Mesenchymal stem cell (in vitro differentiated cells and primary cell): Measurements from ENCODE around the gene HS1BP3.

ENCODE experiments used
- DNase-seq: peaks from one replicate; pipeline ENCODE4 v3.0.0-alpha.2; 2013
- H2AFZ ChIP-seq: one replicate; pipeline ENCODE4 v1.6.1; 2013; ENCODE audit warnings: low read depth, mild to moderate bottlenecking, control low read depth, inconsistent platforms, low read length, moderate library complexity
- H2AK5ac ChIP-seq: 2 replicates; pipeline ENCODE4 v1.6.1; 2013; ENCODE audit warnings: low read length, moderate library complexity, mild to moderate bottlenecking, inconsistent platforms; ENCODE audit not compliant: severe bottlenecking
- H2BK120ac ChIP-seq: one replicate; pipeline ENCODE4 v1.6.1; 2013; ENCODE audit warnings: low read depth, mild to moderate bottlenecking, inconsistent platforms, low read length, moderate library complexity
- H2BK12ac ChIP-seq, 2 experiments: one replicate each; pipeline ENCODE4 v1.6.1; 2013; ENCODE audit warnings: inconsistent platforms in 2 of 2, low read length in 2 of 2, mild to moderate bottlenecking in 2 of 2, moderate library complexity in 2 of 2, control low read depth in 1 of 2
- H2BK15ac ChIP-seq: one replicate; pipeline ENCODE4 v1.6.1; 2013; ENCODE audit warnings: mild to moderate bottlenecking, low read depth, inconsistent platforms; ENCODE audit not compliant: poor library complexity, severe bottlenecking
- H2BK5ac ChIP-seq: 2 replicates; pipeline ENCODE4 v1.6.1; 2013; ENCODE audit warnings: low read depth, mild to moderate bottlenecking, low read length, control low read depth, inconsistent platforms; ENCODE audit not compliant: poor library complexity, severe bottlenecking
- H3K14ac ChIP-seq, 2 experiments: one replicate each; pipeline ENCODE4 v1.6.1; 2013; ENCODE audit warnings: inconsistent platforms in 2 of 2, low read length in 2 of 2, control low read depth in 1 of 2, mild to moderate bottlenecking in 1 of 2, moderate library complexity in 1 of 2
- H3K18ac ChIP-seq, 2 experiments: one replicate each; pipeline ENCODE4 v1.6.1; 2013; ENCODE audit warnings: inconsistent platforms in 2 of 2, low read length in 2 of 2, control low read depth in 1 of 2, low read depth in 1 of 2, mild to moderate bottlenecking in 1 of 2
- H3K23ac ChIP-seq, 2 experiments: one replicate each; pipeline ENCODE4 v1.6.1; 2013; ENCODE audit warnings: inconsistent platforms in 2 of 2, low read length in 2 of 2, mild to moderate bottlenecking in 2 of 2, moderate library complexity in 2 of 2, control low read depth in 1 of 2
- H3K27ac ChIP-seq: 2 replicates; pipeline ENCODE4 v1.5.1; 2013; ENCODE audit warnings: mild to moderate bottlenecking, moderate library complexity, low read length, control low read depth, inconsistent platforms; ENCODE audit not compliant: poor library complexity, severe bottlenecking
- H3K27me3 ChIP-seq, 2 experiments: 2 replicates each; pipeline versions ENCODE4 v1.6.1 to v1.7.0; 2013; ENCODE audit warnings: low read length in 2 of 2, mild to moderate bottlenecking in 2 of 2, moderate library complexity in 2 of 2, control low read depth in 1 of 2, inconsistent platforms in 1 of 2; ENCODE audit not compliant: control insufficient read depth in 1 of 2, insufficient read depth in 1 of 2
- H3K36me3 ChIP-seq, 2 experiments: 2 replicates each; pipeline versions ENCODE4 v1.6.1 to v1.7.0; 2013; ENCODE audit warnings: low read length in 2 of 2, control low read depth in 1 of 2, inconsistent platforms in 1 of 2, low read depth in 1 of 2, mild to moderate bottlenecking in 1 of 2; ENCODE audit not compliant: insufficient read depth in 2 of 2, control insufficient read depth in 1 of 2
- H3K4ac ChIP-seq, 2 experiments: one replicate each; pipeline ENCODE4 v1.6.1; 2013; ENCODE audit warnings: inconsistent platforms in 2 of 2, low read length in 2 of 2, mild to moderate bottlenecking in 2 of 2, moderate library complexity in 2 of 2, control low read depth in 1 of 2, low read depth in 1 of 2
- H3K4me1 ChIP-seq: 2 replicates; pipeline ENCODE4 v1.6.1; 2013; ENCODE audit warnings: low read depth, low read length, control low read depth; ENCODE audit not compliant: control insufficient read depth, insufficient read depth
- H3K4me2 ChIP-seq: 2 replicates; pipeline ENCODE4 v1.6.1; 2013; ENCODE audit warnings: low read length, mild to moderate bottlenecking, inconsistent platforms; ENCODE audit not compliant: poor library complexity, severe bottlenecking
- H3K4me3 ChIP-seq, 2 experiments: 2 replicates each; pipeline versions ENCODE4 v1.5.1 to v1.7.0; 2013; ENCODE audit warnings: low read length in 2 of 2, mild to moderate bottlenecking in 2 of 2, control low read depth in 1 of 2, low read depth in 1 of 2; ENCODE audit not compliant: insufficient read depth in 1 of 2
- H3K79me1 ChIP-seq: replicated peaks from 2 replicates; pipeline ENCODE4 v1.6.1; 2013; ENCODE audit warnings: mild to moderate bottlenecking, control low read depth, low read length, inconsistent platforms; ENCODE audit not compliant: poor library complexity, severe bottlenecking
- H3K9ac ChIP-seq: 2 replicates; pipeline ENCODE4 v1.7.0; 2013; ENCODE audit warnings: mild to moderate bottlenecking, low read length, moderate library complexity
- H3K9me3 ChIP-seq: 2 replicates; pipeline ENCODE4 v1.7.0; 2013; ENCODE audit warnings: mild to moderate bottlenecking, low read length; ENCODE audit not compliant: control insufficient read depth
- H4K8ac ChIP-seq: one replicate; pipeline ENCODE4 v1.6.1; 2013; ENCODE audit warnings: inconsistent platforms, mild to moderate bottlenecking, low read length, moderate library complexity
- H4K91ac ChIP-seq: one replicate; pipeline ENCODE4 v1.6.1; 2013; ENCODE audit warnings: mild to moderate bottlenecking, low read length, inconsistent platforms
- WGBS: methylation state at CpG from one replicate; pipeline ENCODE4 v1.1.7; 2013; ENCODE audit warnings: mixed read lengths; 5-methylcytosine and 5-hydroxymethylcytosine counted together

The HS1BP3 gene

DNA sequence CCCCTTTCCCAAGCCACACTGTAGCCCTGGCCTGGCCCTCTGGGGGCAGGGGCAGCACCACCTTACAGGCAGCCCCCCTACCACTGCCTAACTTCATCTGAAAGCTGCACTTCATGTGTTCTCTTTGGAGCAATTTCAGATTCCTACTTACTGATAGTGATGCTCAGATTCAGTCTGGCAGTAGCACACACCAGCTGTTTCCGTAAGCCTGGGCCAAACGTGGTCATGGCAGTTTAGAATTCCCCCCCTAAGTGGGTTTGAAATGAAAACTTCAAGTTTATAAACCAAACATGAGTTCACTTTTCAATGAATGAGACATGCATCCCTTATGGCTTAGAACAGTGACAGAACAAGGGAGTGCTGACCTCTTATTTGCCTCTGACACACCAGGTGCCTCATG lies 45.5 kb upstream of the HS1BP3 start:
- Histone ChIP-seq H3K27ac (no peak overlapping the region), H3K14ac (no peak overlapping the region), H3K9me3 (no peaks in the 10 kb centered on the region), H3K4me1 (no peaks in the 10 kb centered on the region), H2BK15ac (no peak overlapping the region), H3K79me1 (peaks cover 5% of the 10 kb centered on the region), H4K8ac (peak overlapping the region; percentile 24), H3K23ac (no peak overlapping the region), H2AFZ (no peak overlapping the region), H3K27me3 (no peaks in the 10 kb centered on the region), H3K4ac (no peak overlapping the region), H3K18ac (no peak overlapping the region), H4K91ac (no peak overlapping the region), H3K4me2 (no peak overlapping the region), H3K9ac (no peak overlapping the region), H3K36me3 (peaks cover 7 to 35% of the 10 kb centered on the region in 2 experiments), H3K4me3 (no peak overlapping the region), H2BK12ac (no peak overlapping the region), H2AK5ac (no peak overlapping the region), H2BK5ac (no peak overlapping the region), H2BK120ac (no peak overlapping the region)
- no peak for DNase-seq
- 83% methylated on average over 2 of the region's 2 CpGs for WGBS

DNA sequence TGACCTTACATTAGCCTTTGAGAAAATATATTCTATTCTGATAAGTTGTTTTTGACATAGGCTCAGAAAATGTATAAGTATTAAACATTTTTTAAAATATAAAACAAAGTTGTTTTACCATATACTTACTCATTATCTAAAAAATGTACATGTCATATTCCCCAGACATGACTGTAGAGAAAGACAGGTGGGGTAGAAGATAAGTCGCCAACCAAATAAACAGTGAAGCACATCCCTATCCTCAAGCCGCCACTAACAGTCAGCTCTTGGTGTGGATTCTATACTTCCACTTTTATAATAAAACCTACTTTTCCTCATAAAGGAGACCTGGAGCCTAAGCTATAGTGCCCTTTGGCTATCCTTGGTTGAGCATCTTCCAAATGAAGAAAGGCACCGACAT lies 42.4 kb upstream of the HS1BP3 start:
- H2BK120ac ChIP-seq, result no peak overlapping the region
- H2AK5ac ChIP-seq, result no peak overlapping the region
- no peak overlapping the region for H3K4me2 ChIP-seq
- H3K23ac ChIP-seq, result no peak overlapping the region
- H3K18ac ChIP-seq, result no peak overlapping the region
- H3K9ac ChIP-seq, result no peak overlapping the region
- no peak overlapping the region for H2BK5ac ChIP-seq
- peaks cover 8 to 25% of the 10 kb centered on the region in 2 experiments for H3K36me3 ChIP-seq
- no peaks in the 10 kb centered on the region for H3K27me3 ChIP-seq
- H3K27ac ChIP-seq, result no peak overlapping the region
- over 99% methylated on average over 3 of the region's 3 CpGs for WGBS
- peaks cover 8% of the 10 kb centered on the region for H3K79me1 ChIP-seq
- no peak overlapping the region for H2BK15ac ChIP-seq
- DNase-seq, result no peak
- no peak overlapping the region for H2AFZ ChIP-seq
- no peak overlapping the region for H4K8ac ChIP-seq
- no peaks in the 10 kb centered on the region for H3K9me3 ChIP-seq
- H4K91ac ChIP-seq, result no peak overlapping the region
- no peak overlapping the region for H3K14ac ChIP-seq
- no peak overlapping the region for H2BK12ac ChIP-seq
- H3K4ac ChIP-seq, result no peak overlapping the region
- no peaks in the 10 kb centered on the region for H3K4me1 ChIP-seq
- H3K4me3 ChIP-seq, result no peak overlapping the region

DNA sequence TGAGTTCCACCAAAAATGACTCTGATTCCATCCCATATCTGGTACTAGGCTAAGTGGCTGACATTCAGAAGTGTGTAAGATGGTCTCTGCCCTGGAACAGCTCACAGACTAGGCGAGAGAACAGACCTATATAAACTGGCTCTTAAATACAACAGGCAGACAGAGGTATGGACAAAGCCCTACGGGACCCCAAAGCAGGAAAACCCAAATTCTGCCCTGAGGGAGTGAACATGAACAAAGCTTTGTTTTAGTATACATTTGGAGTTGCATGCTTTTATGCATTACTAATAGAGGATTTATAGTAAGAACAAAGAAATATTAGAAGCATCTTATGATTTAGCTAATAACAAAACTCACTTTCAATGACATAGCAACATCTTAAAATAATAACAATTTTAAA lies 41.2 kb upstream of the HS1BP3 start:
- H3K9me3 ChIP-seq, result no peaks in the 10 kb centered on the region
- H3K14ac ChIP-seq, result no peak overlapping the region
- H3K4me3 ChIP-seq, result no peak overlapping the region
- H2AK5ac ChIP-seq, result no peak overlapping the region
- H2BK15ac ChIP-seq, result no peak overlapping the region
- H3K9ac ChIP-seq, result no peak overlapping the region
- H3K27me3 ChIP-seq, result no peaks in the 10 kb centered on the region
- H4K91ac ChIP-seq, result no peak overlapping the region
- WGBS, result 49% methylated on average over 2 of the region's 2 CpGs
- peak overlapping the region in 1 of 2 experiments; percentile 43 for H3K4ac ChIP-seq
- H2BK120ac ChIP-seq, result peak overlapping the region; percentile 59
- H2BK12ac ChIP-seq, result peak overlapping the region in 1 of 2 experiments; percentile 90
- H2AFZ ChIP-seq, result no peak overlapping the region
- no peak for DNase-seq
- peak overlapping the region; percentile 63 to 70 for H3K18ac ChIP-seq
- H3K36me3 ChIP-seq, result peaks cover 11 to 24% of the 10 kb centered on the region in 2 experiments
- H4K8ac ChIP-seq, result peak overlapping the region; percentile 68
- no peak overlapping the region for H3K23ac ChIP-seq
- no peaks in the 10 kb centered on the region for H3K4me1 ChIP-seq
- H3K79me1 ChIP-seq, result peaks cover 8% of the 10 kb centered on the region
- no peak overlapping the region for H2BK5ac ChIP-seq
- no peak overlapping the region for H3K4me2 ChIP-seq
- no peak overlapping the region for H3K27ac ChIP-seq

DNA sequence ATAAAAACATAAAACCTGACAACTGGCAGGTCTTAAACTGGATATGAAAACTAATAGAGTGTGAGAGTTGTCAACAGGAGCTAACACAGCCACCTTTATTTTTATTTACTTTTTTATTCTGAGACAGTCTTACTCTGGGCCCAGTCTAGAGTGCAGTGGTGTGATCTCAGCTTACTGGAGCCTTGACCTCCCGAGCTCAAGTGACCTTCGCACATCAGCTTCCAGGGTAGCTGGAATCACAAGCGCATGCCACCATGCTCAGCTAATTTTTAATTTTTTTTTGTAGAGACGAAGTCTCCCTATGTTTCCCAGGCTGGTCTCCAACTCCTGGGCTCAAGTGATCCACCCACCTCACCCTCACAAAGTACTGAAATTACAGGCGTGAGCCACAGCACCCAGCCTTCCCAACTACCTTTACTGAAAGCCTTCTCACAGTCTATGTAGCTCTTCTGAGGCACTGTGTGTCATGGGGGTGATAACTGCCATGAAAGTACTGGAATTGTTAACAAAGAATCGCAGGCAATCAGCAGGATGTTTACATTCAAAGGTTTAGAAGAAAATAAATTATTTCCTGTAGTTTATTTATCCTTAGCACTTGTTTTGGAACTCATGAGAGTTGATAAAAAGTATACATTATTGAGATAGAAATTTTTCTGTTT lies 40.3 kb upstream of the HS1BP3 start:
- no peak overlapping the region for H3K4me2 ChIP-seq
- peak; percentile 39 for DNase-seq
- no peak overlapping the region for H4K91ac ChIP-seq
- H3K4me1 ChIP-seq, result no peaks in the 10 kb centered on the region
- H2BK120ac ChIP-seq, result peak overlapping the region; percentile 64
- no peaks in the 10 kb centered on the region for H3K27me3 ChIP-seq
- no peak overlapping the region for H3K18ac ChIP-seq
- H3K4ac ChIP-seq, result peak overlapping the region in 1 of 2 experiments; percentile 71
- H2AFZ ChIP-seq, result no peak overlapping the region
- H3K79me1 ChIP-seq, result peaks cover 6% of the 10 kb centered on the region
- WGBS, result 64% methylated on average over 4 of the region's 6 CpGs
- no peak overlapping the region for H2BK12ac ChIP-seq
- H3K9me3 ChIP-seq, result no peaks in the 10 kb centered on the region
- no peak overlapping the region for H3K27ac ChIP-seq
- H3K14ac ChIP-seq, result no peak overlapping the region
- H2BK5ac ChIP-seq, result no peak overlapping the region
- H3K9ac ChIP-seq, result no peak overlapping the region
- H4K8ac ChIP-seq, result no peak overlapping the region
- no peak overlapping the region for H3K4me3 ChIP-seq
- H2BK15ac ChIP-seq, result no peak overlapping the region
- H3K36me3 ChIP-seq, result peaks cover 12 to 30% of the 10 kb centered on the region in 2 experiments
- no peak overlapping the region for H2AK5ac ChIP-seq
- H3K23ac ChIP-seq, result no peak overlapping the region
